Osteocyte (in vitro differentiated cells): ENCODE data around the gene REEP6. TPM values are rescaled to one million over a fixed set of nuclear protein-coding genes. Genes with fewer than 3 reads are reported as not detected.
"Not testable (repeated sequence)": the region's sequence is repeated elsewhere in the genome, so short reads cannot be mapped to it uniquely, and the experiment has no call there.

Experiments used
- DNase-seq: peaks from one replicate; pipeline ENCODE4 v3.0.0; 2021; ENCODE audit warnings: mixed read lengths; ENCODE audit not compliant: unreplicated experiment; ENCODE audit errors: extremely low spot score
- H3K27ac Mint-ChIP-seq: one replicate; pipeline ENCODE4 v1.8.0; 2021; ENCODE audit warnings: mild to moderate bottlenecking, mixed read lengths; ENCODE audit not compliant: unreplicated experiment
- H3K27me3 Mint-ChIP-seq: one replicate; pipeline ENCODE4 v1.8.0; 2021; ENCODE audit warnings: mixed read lengths; ENCODE audit not compliant: unreplicated experiment
- H3K36me3 Mint-ChIP-seq: one replicate; pipeline ENCODE4 v1.8.0; 2021; ENCODE audit warnings: mixed read lengths; ENCODE audit not compliant: unreplicated experiment
- H3K4me1 Mint-ChIP-seq: one replicate; pipeline ENCODE4 v1.8.0; 2021; ENCODE audit warnings: mixed read lengths; ENCODE audit not compliant: unreplicated experiment
- H3K4me3 Mint-ChIP-seq: one replicate; pipeline ENCODE4 v1.8.0; 2021; ENCODE audit warnings: mild to moderate bottlenecking, moderate library complexity, mixed read lengths; ENCODE audit not compliant: unreplicated experiment
- H3K9me3 Mint-ChIP-seq: one replicate; pipeline ENCODE4 v1.8.0; 2021; ENCODE audit warnings: mixed read lengths; ENCODE audit not compliant: unreplicated experiment
- total RNA-seq: library from RNA; stranded (reverse); gene quantifications from 2 replicates; pipeline ENCODE4 v1.2.1, GENCODE V29; 2021
- TF ChIP-seq, protein P1 (sequence below): fragments of 200-600 bp; sonication (generic); IDR thresholded peaks from 2 replicates; pipeline ENCODE4 v1.5.0; 2021; ENCODE audit warnings: antibody characterized with exemption, mild to moderate bottlenecking, moderate library complexity

Gene REEP6
- total RNA-seq, 1 donor from 2014 or later: 4.1 TPM

DNA sequence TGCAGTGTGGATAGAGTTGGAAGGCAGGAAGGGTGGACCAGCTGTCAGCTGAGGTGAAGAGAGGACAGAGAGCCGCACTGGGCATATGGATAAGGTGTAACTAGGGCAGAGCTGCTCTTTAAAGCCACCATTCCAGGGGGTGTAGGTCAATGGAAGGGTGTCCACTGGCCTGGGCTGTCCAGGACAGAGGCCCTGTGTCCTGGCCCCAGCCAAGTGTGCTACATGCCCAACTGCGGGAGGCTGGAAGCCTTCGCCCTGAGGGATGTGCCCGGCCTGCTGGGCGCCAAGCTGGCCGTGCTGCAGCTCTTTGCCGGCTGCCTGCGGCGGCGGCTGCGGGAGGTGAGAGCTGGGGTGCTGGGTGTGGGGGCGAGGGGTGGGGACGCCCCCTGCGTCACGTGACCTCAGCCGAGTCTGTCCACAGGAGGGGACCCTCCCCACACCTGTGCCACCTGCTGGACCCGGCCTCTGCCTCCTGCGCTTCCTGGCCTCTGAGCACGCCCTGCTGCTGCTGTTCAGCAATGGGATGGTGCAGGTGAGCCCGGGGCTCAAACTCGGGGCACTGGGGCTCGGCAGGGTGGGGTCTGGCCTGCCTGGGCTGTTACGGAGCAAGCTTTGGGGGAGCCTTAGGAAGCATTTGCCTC, 42.6 kb downstream of the REEP6 start:
- DNase-seq: no peak
- H3K27me3 Mint-ChIP-seq: peaks cover 4% of the 10 kb centered on the region
- no peak overlapping the region for H3K27ac Mint-ChIP-seq
- H3K4me1 Mint-ChIP-seq: no peaks in the 10 kb centered on the region
- no peaks in the 10 kb centered on the region for H3K9me3 Mint-ChIP-seq
- no peak overlapping the region for H3K4me3 Mint-ChIP-seq
- TF ChIP-seq, protein P1, sequence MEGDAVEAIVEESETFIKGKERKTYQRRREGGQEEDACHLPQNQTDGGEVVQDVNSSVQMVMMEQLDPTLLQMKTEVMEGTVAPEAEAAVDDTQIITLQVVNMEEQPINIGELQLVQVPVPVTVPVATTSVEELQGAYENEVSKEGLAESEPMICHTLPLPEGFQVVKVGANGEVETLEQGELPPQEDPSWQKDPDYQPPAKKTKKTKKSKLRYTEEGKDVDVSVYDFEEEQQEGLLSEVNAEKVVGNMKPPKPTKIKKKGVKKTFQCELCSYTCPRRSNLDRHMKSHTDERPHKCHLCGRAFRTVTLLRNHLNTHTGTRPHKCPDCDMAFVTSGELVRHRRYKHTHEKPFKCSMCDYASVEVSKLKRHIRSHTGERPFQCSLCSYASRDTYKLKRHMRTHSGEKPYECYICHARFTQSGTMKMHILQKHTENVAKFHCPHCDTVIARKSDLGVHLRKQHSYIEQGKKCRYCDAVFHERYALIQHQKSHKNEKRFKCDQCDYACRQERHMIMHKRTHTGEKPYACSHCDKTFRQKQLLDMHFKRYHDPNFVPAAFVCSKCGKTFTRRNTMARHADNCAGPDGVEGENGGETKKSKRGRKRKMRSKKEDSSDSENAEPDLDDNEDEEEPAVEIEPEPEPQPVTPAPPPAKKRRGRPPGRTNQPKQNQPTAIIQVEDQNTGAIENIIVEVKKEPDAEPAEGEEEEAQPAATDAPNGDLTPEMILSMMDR: no peak
- H3K36me3 Mint-ChIP-seq: no peaks in the 10 kb centered on the region

DNA sequence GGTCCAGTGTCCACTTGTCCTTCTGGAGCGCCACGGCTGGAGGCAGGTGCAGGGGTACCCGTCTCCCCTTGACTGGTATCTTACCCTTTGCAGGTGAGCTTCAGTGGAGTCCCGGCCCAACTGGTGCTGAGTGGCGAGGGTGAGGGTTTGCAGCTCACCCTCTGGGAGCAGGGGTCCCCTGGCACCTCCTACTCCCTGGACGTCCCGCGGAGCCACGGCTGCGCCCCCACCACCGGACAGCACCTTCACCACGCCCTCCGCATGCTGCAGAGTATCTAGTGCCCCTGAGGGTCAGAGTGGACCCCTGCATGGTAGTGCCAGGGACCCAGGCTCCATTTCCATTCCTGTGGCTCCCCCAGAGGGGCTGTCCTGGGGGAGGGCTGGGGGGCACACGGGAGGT, 44.0 kb downstream of the REEP6 start:
- no peak for DNase-seq
- peaks cover 3% of the 10 kb centered on the region for H3K27me3 Mint-ChIP-seq
- H3K27ac Mint-ChIP-seq: no peak overlapping the region

DNA sequence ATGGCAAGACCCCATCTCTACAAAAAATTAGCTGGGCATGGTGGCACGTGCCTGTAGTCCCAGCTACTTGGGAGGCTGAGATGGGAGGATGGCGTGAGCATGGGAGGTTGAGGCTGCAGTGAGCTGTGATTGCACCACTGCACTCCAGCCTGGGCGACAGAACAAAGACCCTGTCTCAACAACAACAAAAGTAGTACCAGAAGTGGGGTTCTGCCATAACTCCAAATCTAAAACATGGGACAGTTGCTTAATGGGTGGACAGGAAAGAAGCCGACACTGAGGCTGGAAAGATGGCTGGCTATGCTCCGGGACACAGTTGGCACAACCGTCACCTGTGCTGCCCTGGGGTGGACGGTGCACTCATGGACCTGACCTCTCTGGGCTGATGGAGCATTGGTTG, 44.7 kb downstream of the REEP6 start:
- H3K4me1 Mint-ChIP-seq, H3K27ac Mint-ChIP-seq, H3K4me3 Mint-ChIP-seq, H3K27me3 Mint-ChIP-seq, H3K36me3 Mint-ChIP-seq, DNase-seq, H3K9me3 Mint-ChIP-seq: not testable (repeated sequence)

More for the DNA sequence above, 44.0 kb downstream of the REEP6 start:
- H3K36me3 Mint-ChIP-seq: no peaks in the 10 kb centered on the region
- no peak overlapping the region for H3K4me3 Mint-ChIP-seq
- H3K4me1 Mint-ChIP-seq: no peaks in the 10 kb centered on the region
- H3K9me3 Mint-ChIP-seq: no peaks in the 10 kb centered on the region
- TF ChIP-seq, protein P1: no peak

DNA sequence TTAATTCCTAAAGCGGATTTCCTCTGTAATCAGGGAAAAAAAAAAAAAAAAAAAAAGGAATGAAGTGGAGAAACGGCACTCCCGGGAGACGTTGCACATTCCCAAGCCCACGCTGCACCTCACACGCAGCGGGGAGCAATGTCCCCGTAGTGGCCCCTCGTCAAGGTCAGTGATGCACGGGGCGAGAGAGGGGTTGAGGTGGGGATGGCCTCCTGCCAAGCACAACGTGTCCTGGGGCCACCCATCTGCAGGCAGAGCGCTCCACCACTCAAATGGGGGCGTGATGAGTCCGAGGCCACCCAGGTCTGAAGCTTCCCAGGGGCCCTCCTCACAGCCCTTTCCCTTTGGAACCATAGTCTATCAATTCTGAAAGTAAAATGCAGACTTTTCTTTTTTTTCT, 48.0 kb downstream of the REEP6 start:
- TF ChIP-seq, protein P1: no peak
- H3K9me3 Mint-ChIP-seq: no peaks in the 10 kb centered on the region
- H3K27ac Mint-ChIP-seq: no peak overlapping the region
- DNase-seq: no peak
- H3K36me3 Mint-ChIP-seq: no peaks in the 10 kb centered on the region
- H3K4me1 Mint-ChIP-seq: no peaks in the 10 kb centered on the region
- no peak overlapping the region for H3K4me3 Mint-ChIP-seq
- peaks cover 2% of the 10 kb centered on the region for H3K27me3 Mint-ChIP-seq

DNA sequence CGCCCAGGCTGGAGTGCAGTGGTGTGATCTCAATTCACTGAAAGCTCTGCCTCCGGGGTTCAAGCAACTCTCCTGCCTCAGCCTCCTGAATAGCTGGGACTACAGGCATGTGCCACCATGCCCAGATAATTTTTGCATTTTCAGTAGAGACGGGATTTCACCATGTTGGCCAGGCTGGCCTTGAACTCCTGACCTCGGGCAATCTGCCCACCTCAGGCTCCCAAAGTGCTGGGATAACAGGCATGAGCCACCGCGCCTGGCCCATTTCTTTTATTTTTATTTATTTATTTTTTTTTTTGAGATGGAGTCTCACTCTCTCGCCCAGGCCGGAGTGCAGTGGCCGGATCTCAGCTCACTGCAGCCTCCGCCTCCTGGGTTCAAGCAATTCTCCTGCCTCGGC, 48.8 kb downstream of the REEP6 start:
- DNase-seq, H3K4me3 Mint-ChIP-seq, H3K36me3 Mint-ChIP-seq, H3K4me1 Mint-ChIP-seq, H3K9me3 Mint-ChIP-seq, H3K27me3 Mint-ChIP-seq, H3K27ac Mint-ChIP-seq: not testable (repeated sequence)

DNA sequence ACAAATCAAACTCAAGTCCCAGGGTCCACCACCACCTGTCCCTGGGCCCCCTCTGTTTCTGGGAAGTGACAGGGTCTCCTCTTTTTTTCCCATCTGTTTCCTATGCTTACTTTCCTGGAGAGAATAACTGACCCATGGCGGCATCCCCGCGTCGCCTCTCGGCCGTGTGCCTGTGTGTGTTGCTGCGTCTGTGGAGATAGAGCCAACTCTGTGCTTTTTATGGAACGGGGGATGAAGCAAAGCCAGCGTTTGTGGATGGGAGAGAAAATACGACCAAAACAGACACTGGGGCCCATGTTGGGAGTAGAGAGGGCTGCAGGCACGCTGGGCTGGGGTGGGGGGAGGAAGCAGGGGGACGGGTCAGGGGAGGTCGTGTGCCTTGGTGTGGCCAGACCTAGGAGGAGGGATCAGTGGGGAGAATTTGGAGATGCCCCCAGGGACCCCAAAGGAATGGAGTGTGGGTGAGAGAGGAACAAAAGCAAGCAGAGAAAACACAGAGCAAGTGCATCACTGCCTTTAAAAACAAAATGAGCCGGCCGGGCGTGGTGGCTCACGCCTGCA, 49.5 kb downstream of the REEP6 start:
- no peak overlapping the region for H3K27ac Mint-ChIP-seq

More for the DNA sequence above, 49.5 kb downstream of the REEP6 start:
- Mint-ChIP-seq H3K27me3 (peaks cover 2% of the 10 kb centered on the region), H3K4me1 (no peaks in the 10 kb centered on the region), H3K4me3 (no peak overlapping the region), H3K36me3 (no peaks in the 10 kb centered on the region), H3K9me3 (no peaks in the 10 kb centered on the region)
- TF ChIP-seq, protein P1: no peak
- DNase-seq: no peak

Other genes starting within 250 kb of the REEP6 start
- 167 and 172 TPM in 2 replicates for gene ATP5F1D, start 249.4 kb upstream of the REEP6 start, total RNA-seq
- 98.1 and 103 TPM in 2 replicates for gene MIDN, start 242.6 kb upstream of the REEP6 start, total RNA-seq
- gene CIRBP, start 221.8 kb upstream of the REEP6 start, total RNA-seq: 401 and 408 TPM in 2 replicates
- gene FAM174C, start 215.7 kb upstream of the REEP6 start, total RNA-seq: 35.3 and 35.8 TPM in 2 replicates
- 3.8 and 4.2 TPM in 2 replicates for gene EFNA2, start 205.3 kb upstream of the REEP6 start, total RNA-seq
- gene NDUFS7, start 107.3 kb upstream of the REEP6 start, total RNA-seq: 71.7 and 74.4 TPM in 2 replicates
- 31.2 and 35.3 TPM in 2 replicates for gene GAMT, start 89.6 kb upstream of the REEP6 start, total RNA-seq
- gene DAZAP1, start 83.6 kb upstream of the REEP6 start, total RNA-seq: 91.0 and 101 TPM in 2 replicates
- 932 and 969 TPM in 2 replicates for gene RPS15, start 52.8 kb upstream of the REEP6 start, total RNA-seq
- 1.2 and 1.5 TPM in 2 replicates for gene APC2, start 41.1 kb upstream of the REEP6 start, total RNA-seq
- 38.0 and 38.9 TPM in 2 replicates for gene C19orf25, start 12.0 kb upstream of the REEP6 start, total RNA-seq
- gene PCSK4, start 831 bp upstream of the REEP6 start, total RNA-seq: 3.2 and 5.7 TPM in 2 replicates
- 4.4 and 6.4 TPM in 2 replicates for gene ADAMTSL5, start 21.8 kb downstream of the REEP6 start, total RNA-seq
- 0.54 TPM in 1 of 2 replicates, not detected in the other for gene PLK5, start 32.9 kb downstream of the REEP6 start, total RNA-seq
- 65.5 and 67.5 TPM in 2 replicates for gene MEX3D, start 77.1 kb downstream of the REEP6 start, total RNA-seq
- gene MBD3, start 101.7 kb downstream of the REEP6 start, total RNA-seq: 96.3 and 101 TPM in 2 replicates
- gene UQCR11, start 114.3 kb downstream of the REEP6 start, total RNA-seq: 203 and 206 TPM in 2 replicates
- 180 and 189 TPM in 2 replicates for gene TCF3, start 161.4 kb downstream of the REEP6 start, total RNA-seq